Measurements from ENCODE around the gene PCYT1B. TPM values are rescaled to one million over a fixed set of nuclear protein-coding genes. Genes with fewer than 3 reads are reported as not detected.

The PCYT1B gene
- total and polyA plus RNA-seq, 9 of the 15 experiments (the other 6 are each of a cell fraction or from before 2014, with no cell fraction given), result 0.04 to 0.34 (median 0.07) TPM; not detected in 1

GRCh38 chrX:24574743-24575142 is 72.4 kb downstream of the PCYT1B start:
- BruUV-seq (replicated peaks), result no TSS peak
- Histone ChIP-seq H3K9ac (ENCODE audit: insufficient read depth in 1 of 2, low read depth in 2 of 2, low read length in 2 of 2) (no peak overlapping the region), H3K9me1 (ENCODE audit: control insufficient read depth, insufficient read depth, low read length) (no peaks in the 10 kb centered on the region), H3K36me3 (ENCODE audit: control insufficient read depth, insufficient read depth, low read length) (no peaks in the 10 kb centered on the region), H3K27me3 (ENCODE audit: control insufficient read depth in 2 of 2, insufficient read depth in 2 of 2, low read length in 2 of 2) (peaks cover 3 to 6% of the 10 kb centered on the region in 2 experiments; a peak in 3 of 5 replicates), H3K27ac (ENCODE audit: extremely low read depth, low read depth, low read length) (no peak overlapping the region), H3K79me2 (ENCODE audit: control insufficient read depth, insufficient read depth, low read length) (no peaks in the 10 kb centered on the region), H2AFZ (ENCODE audit: low read depth, low read length) (no peak overlapping the region), H3K4me1 (replicated peaks in 1 of 2; ENCODE audit: control insufficient read depth in 2 of 2, insufficient read depth in 2 of 2, low read length in 2 of 2) (no peaks in the 10 kb centered on the region), H4K20me1 (replicated peaks; ENCODE audit: control insufficient read depth, insufficient read depth, low read length) (no peaks in the 10 kb centered on the region), H3K9me3 (replicated peaks; ENCODE audit: control insufficient read depth, insufficient read depth, low read depth, low read length) (no peaks in the 10 kb centered on the region), H3K4me3 (no peak overlapping the region), H3K4me2 (ENCODE audit: insufficient read depth, low read length) (no peak overlapping the region)
- in situ Hi-C loops (cut with MboI) (no loop called here), intact Hi-C loops (cut with micrococcal nuclease) (no loop called here)
- no peak for FAIRE-seq
- CTCF ChIA-PET (ENCODE audit: low intra/inter-chr PET ratio), result no interaction called here
- no peak for TF ChIP-seq ELK1 (CRISPR knock-in tag; IDR thresholded peaks at IDR 0.05)
- TF ChIP-seq CEBPG (CRISPR knock-in tag; IDR thresholded peaks at IDR 0.05), result no peak
- TF ChIP-seq CEBPG (tag; conservative IDR thresholded peaks at IDR 0.05 in 1 of 2, IDR thresholded peaks at IDR 0.05 in 1 of 2), result peak in 1 of 2 experiments; percentile 42; a peak in 2 of 4 replicates
- peak in 1 of 2 experiments; percentile 22; a peak in 1 of 4 replicates for TF ChIP-seq RAD21 (CRISPR knock-in tag; conservative IDR thresholded peaks at IDR 0.05 in 1 of 2, IDR thresholded peaks at IDR 0.05 in 1 of 2)
- no peak for DNase-seq (ENCODE audit: extremely low read depth in 1 of 4, low spot score in 3 of 4)
- POLR2A ChIA-PET, result no interaction called here
- no peak for ATAC-seq
- 0% methylated on average over 3 of the region's 4 CpGs for WGBS (ENCODE audit: insufficient coverage, low coverage, missing lambda C conversion rate)

GRCh38 chrX:24567169-24567568 is 80.0 kb downstream of the PCYT1B start:
- H3K27ac ChIP-seq (ENCODE audit: extremely low read depth, low read depth, low read length), result no peak overlapping the region
- no peaks in the 10 kb centered on the region for H3K4me1 ChIP-seq (replicated peaks in 1 of 2; ENCODE audit: control insufficient read depth in 2 of 2, insufficient read depth in 2 of 2, low read length in 2 of 2)
- no peaks in the 10 kb centered on the region for H3K9me1 ChIP-seq (ENCODE audit: control insufficient read depth, insufficient read depth, low read length)
- no peak overlapping the region for H3K4me2 ChIP-seq (ENCODE audit: insufficient read depth, low read length)
- no peak overlapping the region for H3K4me3 ChIP-seq
- no peak overlapping the region for H3K9ac ChIP-seq (ENCODE audit: insufficient read depth in 1 of 2, low read depth in 2 of 2, low read length in 2 of 2)
- no peaks in the 10 kb centered on the region for H3K79me2 ChIP-seq (ENCODE audit: control insufficient read depth, insufficient read depth, low read length)
- no TSS peak for BruUV-seq (replicated peaks)
- H3K36me3 ChIP-seq (ENCODE audit: control insufficient read depth, insufficient read depth, low read length), result no peaks in the 10 kb centered on the region
- ChIA-PET CTCF (ENCODE audit: low intra/inter-chr PET ratio) (no interaction called here), POLR2A (no interaction called here)
- peaks cover 0 to 20% of the 10 kb centered on the region in 2 experiments; a peak in 3 of 5 replicates for H3K27me3 ChIP-seq (ENCODE audit: control insufficient read depth in 2 of 2, insufficient read depth in 2 of 2, low read length in 2 of 2)
- in situ Hi-C loops (cut with MboI) (no loop called here), intact Hi-C loops (cut with micrococcal nuclease) (no loop called here)
- no peaks in the 10 kb centered on the region for H4K20me1 ChIP-seq (replicated peaks; ENCODE audit: control insufficient read depth, insufficient read depth, low read length)
- DNase-seq (ENCODE audit: extremely low read depth in 1 of 4, low spot score in 3 of 4), result no peak
- no peak for FAIRE-seq
- no peak for ATAC-seq
- WGBS (ENCODE audit: insufficient coverage, low coverage, missing lambda C conversion rate), result 0% methylated on average over 4 of the region's 4 CpGs
- no peak overlapping the region for H2AFZ ChIP-seq (ENCODE audit: low read depth, low read length)
- H3K9me3 ChIP-seq (replicated peaks; ENCODE audit: control insufficient read depth, insufficient read depth, low read depth, low read length), result no peaks in the 10 kb centered on the region
- no peak for TF ChIP-seq ZNF780A (CRISPR knock-in tag; IDR thresholded peaks at IDR 0.05)
- TF ChIP-seq TEAD2 (tag; IDR thresholded peaks at IDR 0.05), result no peak
- TF ChIP-seq PHB (CRISPR knock-in tag; IDR thresholded peaks at IDR 0.05), result no peak
- no peak for TF ChIP-seq GABPA (tag; conservative IDR thresholded peaks at IDR 0.05; ENCODE audit: low read depth)
- TF ChIP-seq CBX8 (IDR thresholded peaks at IDR 0.05; ENCODE audit: borderline replicate concordance, extremely low read depth, low read depth, low read length, poor library complexity, severe bottlenecking), result no peak
- no peak for TF ChIP-seq PRDM10 (IDR thresholded peaks at IDR 0.05; ENCODE audit: partially characterized antibody)
- TF ChIP-seq CCAR2 (IDR thresholded peaks at IDR 0.05; ENCODE audit: low read depth, low read length), result no peak

All from K562 (cell line).